Stimulated activated CD4-positive, alpha-beta T cell treated with anti-CD3 and anti-CD28 coated beads, Interleukin-1b, Interleukin-23, amount 100 ng/mL, for 4 hours (primary cell): ENCODE data around the gene SIRT7.

Source experiments
- DNase-seq, 2 donors: peaks; one replicate each; pipeline ENCODE4 v3.0.0-alpha.2; 2020; ENCODE audit warnings: low read depth in 2 of 2

The SIRT7 gene

GRCh38 chr17:81905424-81905875, 12.5 kb downstream of the SIRT7 start:
- no peak for DNase-seq

GRCh38 chr17:81904600-81905423, 13.2 kb downstream of the SIRT7 start:
- no peak for DNase-seq

DNA sequence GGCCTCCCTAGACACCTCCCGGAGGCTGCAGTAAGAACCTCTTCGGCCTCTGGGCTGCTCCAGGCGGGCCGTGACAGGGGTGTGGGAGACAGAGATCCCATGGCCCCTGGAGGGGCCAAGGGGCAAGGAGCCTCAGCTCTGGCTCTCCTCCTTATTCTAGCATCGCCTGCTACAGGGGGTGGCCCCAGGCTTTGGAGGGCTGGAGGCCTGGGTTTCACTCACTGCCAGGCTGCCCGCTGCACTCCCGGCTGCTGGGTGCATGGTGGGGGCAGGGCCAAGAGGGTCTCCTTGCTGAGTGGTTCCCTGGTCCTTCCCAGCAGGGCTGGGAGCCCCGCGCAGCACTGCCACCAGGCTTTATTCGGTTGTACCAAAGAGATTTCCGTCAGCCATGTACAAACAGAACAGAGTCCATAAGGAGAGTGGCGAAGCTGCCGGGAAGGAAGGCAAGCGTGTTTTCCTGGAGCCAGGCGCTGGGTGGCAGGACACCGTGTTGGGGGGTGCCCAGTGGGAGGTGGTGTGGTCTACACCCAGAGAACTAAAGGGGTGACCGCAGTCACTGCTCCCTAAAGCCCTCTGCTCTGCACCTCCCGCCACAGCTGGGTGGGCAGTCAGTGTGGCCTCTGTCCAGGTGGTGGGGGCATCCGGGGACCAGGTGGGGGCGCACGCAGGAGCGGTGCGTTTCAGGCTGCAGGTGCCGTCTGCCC, 13.9 kb downstream of the SIRT7 start:
- DNase-seq: no peak

- DNase-seq: no peak
Measured at GRCh38 chr17:81903415-81903831, 14.6 kb downstream of the SIRT7 start.

DNA sequence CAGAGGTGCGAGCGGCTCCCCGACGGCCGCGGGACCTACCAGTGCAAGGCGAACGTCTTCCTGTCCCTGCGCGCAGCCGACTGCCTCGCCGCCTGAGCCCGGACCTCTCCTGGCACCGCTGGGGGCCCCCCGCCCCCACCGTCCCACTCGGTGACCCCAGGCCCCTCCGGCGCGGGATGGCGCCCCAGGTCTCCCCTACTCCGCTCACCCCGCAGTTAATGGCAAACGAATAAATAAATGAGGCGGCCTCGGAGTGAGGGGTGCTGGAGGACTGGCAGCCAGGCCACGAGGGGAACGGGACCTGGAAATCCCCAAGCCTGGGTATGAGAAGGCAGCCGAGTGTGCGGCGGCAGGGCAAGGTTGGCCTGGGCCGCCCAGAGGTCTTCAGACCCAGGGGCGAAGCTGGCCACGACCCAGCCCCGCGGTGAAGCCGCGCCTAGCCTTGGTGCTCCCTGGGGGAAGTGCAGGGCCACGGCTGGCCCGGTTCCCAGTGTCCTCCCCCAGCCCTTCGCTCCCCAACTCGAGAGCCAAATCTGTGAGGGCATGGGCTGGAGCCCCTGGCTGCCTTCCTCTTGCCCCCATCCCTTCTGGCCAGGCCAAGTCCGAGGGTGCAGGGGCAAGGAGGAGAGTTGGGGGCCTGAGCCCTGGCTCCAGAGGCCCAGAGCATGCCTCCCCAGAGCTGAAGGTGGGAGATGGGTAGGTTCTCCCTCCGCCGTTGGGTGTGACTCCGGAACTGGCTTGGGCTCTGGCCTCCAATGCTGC, 15.1 kb downstream of the SIRT7 start:
- no peak for DNase-seq

GRCh38 chr17:81902023-81902652, 15.8 kb downstream of the SIRT7 start, which contains the start of gene NPB:
Gene NPB (plus strand): TSS chr17:81902238. CDS start chr17:81902278, 40 bp downstream.
- DNase-seq: no peak

DNA sequence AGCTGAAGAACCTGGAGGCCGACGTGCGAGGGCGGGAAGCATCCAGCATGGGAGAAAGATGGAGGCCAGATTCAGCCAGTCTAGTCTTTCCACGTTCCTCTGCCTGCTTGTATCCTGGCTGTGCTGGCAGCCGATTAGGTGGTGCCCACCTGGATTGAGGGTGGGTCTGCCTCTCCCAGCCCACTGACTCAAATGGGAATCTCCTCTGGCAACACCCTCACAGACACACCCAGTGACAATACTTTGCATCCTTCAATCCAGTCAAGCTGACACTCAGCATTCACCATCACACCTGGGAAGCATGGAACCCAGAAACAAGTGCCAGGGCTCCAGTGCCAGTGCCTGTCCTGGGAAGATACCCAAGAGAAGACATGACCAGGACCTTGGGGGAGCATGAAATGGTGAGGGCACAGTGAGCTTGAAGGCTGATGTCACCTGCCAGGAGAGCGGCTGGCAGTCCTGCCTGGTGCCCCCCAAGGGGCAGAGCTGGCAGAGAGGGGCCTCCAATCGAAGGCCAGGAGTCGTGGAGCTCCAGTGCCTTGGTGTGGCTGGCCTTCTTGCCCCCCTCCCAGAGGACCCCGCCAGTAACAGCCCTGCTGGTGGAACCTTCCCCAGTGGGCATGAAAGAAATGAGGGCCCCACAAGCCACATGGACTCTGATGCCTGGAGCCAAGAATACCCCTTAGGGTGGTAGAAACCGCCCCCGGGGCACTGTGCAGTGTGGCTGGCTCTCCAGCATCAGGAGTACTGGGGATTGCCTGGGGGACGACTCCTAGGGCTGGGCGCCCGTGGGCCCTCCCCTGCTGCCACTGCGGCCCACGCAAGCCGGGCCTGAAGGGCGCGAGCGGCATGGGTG, 16.6 kb downstream of the SIRT7 start:
- DNase-seq: no peak

DNA sequence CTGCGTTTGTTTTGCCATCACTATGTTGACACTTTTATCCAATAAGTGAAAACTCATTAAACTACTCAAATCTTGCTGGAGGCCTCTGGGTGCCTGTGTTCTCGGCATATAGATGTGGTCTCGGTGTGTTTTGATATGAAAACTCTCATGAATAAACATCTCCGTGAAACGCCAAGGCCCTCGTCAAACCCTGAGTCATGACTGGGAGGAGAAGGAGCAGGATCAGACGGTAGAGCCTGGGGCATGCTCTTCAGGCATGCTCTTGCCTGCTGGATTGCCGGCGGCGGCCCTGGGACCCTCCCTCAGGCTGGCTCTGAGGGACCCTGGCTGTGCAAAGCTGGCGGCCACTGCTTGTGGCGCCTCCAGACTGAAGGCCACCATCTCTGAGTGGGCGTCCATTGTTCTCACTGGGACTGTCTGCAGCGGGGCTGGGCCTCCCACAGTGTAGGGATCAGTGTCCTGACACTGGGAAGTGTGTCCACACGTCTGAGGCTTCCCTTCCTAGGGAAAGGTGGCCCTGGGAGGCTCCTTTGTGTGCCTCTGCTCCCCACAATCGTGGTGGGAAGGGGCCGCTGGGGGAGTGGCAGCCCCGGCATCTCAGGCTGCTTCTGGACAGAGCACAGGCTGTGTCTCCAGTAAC, 17.7 kb downstream of the SIRT7 start:
- no peak for DNase-seq

DNA sequence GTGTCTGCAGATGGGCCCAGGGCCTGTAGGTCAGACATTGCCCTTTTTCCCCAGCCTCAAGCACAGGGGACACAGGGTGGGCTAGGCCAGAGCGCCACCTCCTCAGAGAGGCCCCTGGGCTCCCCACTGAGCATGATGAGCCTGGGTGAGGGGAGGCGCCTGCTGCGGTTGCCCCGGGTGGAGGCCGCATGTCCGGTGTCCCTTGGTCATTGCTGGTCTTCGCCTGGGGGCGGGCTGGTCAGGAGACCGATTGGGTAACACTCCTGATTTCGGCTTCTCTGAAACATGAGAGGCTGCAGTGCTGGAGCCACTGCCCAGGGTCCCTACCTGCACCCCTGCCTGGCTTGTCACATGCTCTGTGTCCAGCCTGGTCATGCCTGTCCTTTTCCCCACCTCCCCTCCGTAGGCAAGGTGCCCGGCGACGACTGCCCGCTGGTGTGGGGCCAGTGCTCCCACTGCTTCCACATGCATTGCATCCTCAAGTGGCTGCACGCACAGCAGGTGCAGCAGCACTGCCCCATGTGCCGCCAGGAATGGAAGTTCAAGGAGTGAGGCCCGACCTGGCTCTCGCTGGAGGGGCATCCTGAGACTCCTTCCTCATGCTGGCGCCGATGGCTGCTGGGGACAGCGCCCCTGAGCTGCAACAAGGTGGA, 18.3 kb downstream of the SIRT7 start:
- DNase-seq: no peak

- DNase-seq: no peak
Measured at GRCh38 chr17:81898885-81899284, 19.1 kb downstream of the SIRT7 start.

GRCh38 chr17:81898029-81898866, 19.7 kb downstream of the SIRT7 start:
- DNase-seq: no peak

GRCh38 chr17:81895400-81895799, 22.6 kb downstream of the SIRT7 start:
- DNase-seq: no peak

GRCh38 chr17:81891303-81891552, 26.7 kb downstream of the SIRT7 start:
- peak in 1 of 2 donors; percentile 16 for DNase-seq

GRCh38 chr17:81890447-81891302, 27.3 kb downstream of the SIRT7 start:
- peak in 1 of 2 donors; percentile 21 for DNase-seq

DNA sequence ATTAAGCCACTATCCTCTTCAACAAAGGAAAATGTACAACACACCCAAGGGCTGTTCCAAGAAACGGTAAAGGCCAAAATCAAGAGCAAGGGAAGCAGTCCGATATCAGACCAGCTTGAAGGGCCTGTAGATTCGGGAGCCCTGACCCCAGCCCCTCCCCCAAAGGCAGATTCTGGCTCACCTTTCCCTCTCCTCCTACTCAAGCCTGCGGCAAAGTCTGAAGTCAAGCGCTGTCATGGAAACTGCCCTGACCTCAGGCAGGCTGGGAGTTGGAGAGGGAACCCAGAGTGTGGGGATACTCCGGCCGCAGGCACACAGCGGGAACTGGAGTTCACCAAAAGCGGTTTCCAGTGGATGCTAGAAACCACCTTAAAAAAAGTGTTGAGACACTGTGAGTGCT, 28.4 kb downstream of the SIRT7 start:
- DNase-seq: no peak

- DNase-seq: no peak
Measured at GRCh38 chr17:81888988-81889595, 28.9 kb downstream of the SIRT7 start.

DNA sequence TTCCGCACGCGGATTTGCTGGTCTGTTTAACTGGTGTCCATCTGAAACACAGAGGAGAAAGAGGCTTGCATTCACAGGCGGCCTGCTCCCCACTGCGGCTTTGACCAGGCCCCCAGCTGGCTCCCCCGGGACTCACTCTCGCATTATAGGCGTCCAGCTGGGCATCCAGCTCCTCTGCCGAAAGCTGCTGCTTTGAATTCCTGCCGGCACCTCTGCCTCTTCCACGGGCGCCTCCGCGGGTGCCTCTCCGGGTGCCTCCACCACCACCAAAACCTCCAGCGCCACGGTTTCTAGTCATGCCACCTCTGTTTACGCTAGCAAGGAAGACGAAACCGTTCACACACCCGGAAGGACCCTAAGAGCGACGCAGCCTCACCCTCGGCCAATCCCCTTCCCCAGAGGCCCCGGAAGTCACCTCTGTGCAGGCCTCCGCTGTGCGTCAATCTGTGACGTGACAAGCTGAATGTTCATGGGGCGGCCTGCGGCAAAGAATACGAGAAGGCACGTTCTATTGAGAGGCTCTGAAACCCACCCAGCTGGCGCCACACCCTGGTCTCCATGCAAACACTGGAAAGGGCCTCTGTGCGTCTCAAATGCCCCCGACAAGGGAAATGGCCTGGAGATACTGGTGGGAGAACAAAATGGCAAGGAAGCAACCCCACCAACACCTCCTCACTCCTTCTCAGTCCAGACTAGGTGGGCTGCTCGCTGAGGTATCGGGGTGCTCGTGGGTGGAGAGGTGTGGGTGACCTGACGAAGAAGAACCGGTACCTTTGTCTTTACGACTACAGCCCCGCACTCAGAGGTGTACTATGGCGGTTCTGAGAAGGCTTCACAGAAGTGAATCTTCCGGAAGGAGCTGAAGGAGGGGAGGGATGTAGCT, 29.6 kb downstream of the SIRT7 start:
- DNase-seq: no peak
